Gastroesophageal sphincter (tissue), 4 donors: ENCODE measurements around the gene PBRM1. TPM values are rescaled to one million over a fixed set of nuclear protein-coding genes. Genes with fewer than 3 reads are reported as not detected.

Source experiments
- ATAC-seq: fragments of 150-250 bp; one replicate; pipeline ENCODE4 v1.9.1; 2016; ENCODE audit warnings: mild to moderate bottlenecking, moderate library complexity
- H3K27ac ChIP-seq, 4 donors: fragments of 200-600 bp; sonication (generic) in 3 of 4; 1 replicate in 3 of 4; 2 replicates in 1 of 4; pipeline ENCODE4 v1.5.1; 2016 to 2019
- H3K27me3 ChIP-seq: fragments of 200-600 bp; sonication (generic); one replicate; pipeline ENCODE4 v1.5.1; 2019
- H3K36me3 ChIP-seq, 2 donors: fragments of 200-600 bp; sonication (generic); one replicate each; pipeline ENCODE4 v1.5.1; 2019; ENCODE audit warnings: control low read depth in 1 of 2
- H3K4me1 ChIP-seq, 3 donors: fragments of 200-600 bp; sonication (generic); 1 replicate in 2 of 3; 2 replicates in 1 of 3; pipeline ENCODE4 v1.5.1; 2016 to 2019; ENCODE audit warnings: control low read depth in 2 of 3
- H3K4me3 ChIP-seq, 2 donors: fragments of 200-600 bp; sonication (generic); one replicate each; pipeline ENCODE4 v1.5.1; 2019; ENCODE audit warnings: mild to moderate bottlenecking in 1 of 2, moderate library complexity in 1 of 2
- H3K9me3 ChIP-seq, 3 donors: fragments of 200-600 bp; sonication (generic); one replicate each; pipeline ENCODE4 v1.5.1; 2017 to 2019; ENCODE audit warnings: control low read depth in 2 of 3
- EP300 ChIP-seq: sonication (generic); formaldehyde crosslinking; IDR thresholded peaks from one replicate; pipeline ENCODE4 v1.6.1; 2017; ENCODE audit warnings: antibody characterized with exemption, mild to moderate bottlenecking
- POLR2A ChIP-seq, 2 donors: fragments of 450-650 bp; IDR thresholded peaks; one replicate each; pipeline ENCODE4 v1.6.1; 2017; ENCODE audit warnings: antibody characterized with exemption in 2 of 2, mild to moderate bottlenecking in 2 of 2, moderate library complexity in 1 of 2
- POLR2AphosphoS5 ChIP-seq: sonication (generic); formaldehyde crosslinking; IDR thresholded peaks from one replicate; pipeline ENCODE4 v1.6.1; 2017; ENCODE audit warnings: antibody characterized with exemption
- WGBS, 2 donors: methylation state at CpG; one replicate each; pipeline ENCODE4 v1.1.5; 2018; ENCODE audit warnings: low coverage in 1 of 2; 5-methylcytosine and 5-hydroxymethylcytosine counted together
- total RNA-seq, 4 donors: library from RNA; depleted of rRNA; stranded (reverse); fragments of >200 nt; gene quantifications; one replicate each; pipeline ENCODE4 v1.1.0, GENCODE V29; 2016
- TF ChIP-seq, protein P1 (sequence below), 4 experiments: fragments of 200-600 bp in 2 of 4; fragments of 450-650 bp in 2 of 4; sonication (generic) in 1 of 4; IDR thresholded peaks; one replicate each; pipeline ENCODE4 v1.5.1; 2017 to 2019; ENCODE audit warnings: antibody characterized with exemption in 4 of 4, mild to moderate bottlenecking in 2 of 4, moderate library complexity in 2 of 4

Gene PBRM1
- total RNA-seq, 4 donors from 2014 or later: 73.9 to 105 (median 98.4) TPM

GRCh38 chr3:52516509-52517195 lies 169.1 kb downstream of the PBRM1 start:
- H3K4me1 ChIP-seq: peaks cover 0 to 8% (median 0%) of the 10 kb centered on the region in 3 donors
- H3K4me3 ChIP-seq: no peak overlapping the region
- ATAC-seq: no peak
- H3K27ac ChIP-seq: no peak overlapping the region
- 80% methylated on average over 1 of the region's 19 CpGs; no CpG with 5 or more reads in 1 of the 2 donors for WGBS, 2 donors
- TF ChIP-seq POLR2AphosphoS5: no peak
- no peaks in the 10 kb centered on the region for H3K27me3 ChIP-seq
- H3K36me3 ChIP-seq: peaks cover 0 to 36% of the 10 kb centered on the region in 2 donors
- H3K9me3 ChIP-seq: no peaks in the 10 kb centered on the region

- Histone ChIP-seq H3K36me3 (peaks cover 0 to 29% of the 10 kb centered on the region in 2 donors), H3K9me3 (no peaks in the 10 kb centered on the region), H3K27me3 (no peaks in the 10 kb centered on the region), H3K4me3 (no peak overlapping the region), H3K27ac (no peak overlapping the region), H3K4me1 (peaks cover 0 to 8% (median 0%) of the 10 kb centered on the region in 3 donors)
- no peak for ATAC-seq
- 44 to 100% methylated on average over 2 to 5 of the region's 6 CpGs for WGBS, 2 donors
- TF ChIP-seq EP300 (no peak), POLR2AphosphoS5 (no peak), POLR2A (IDR thresholded peaks at IDR 0.05) (no peak)
- TF ChIP-seq, protein P1, sequence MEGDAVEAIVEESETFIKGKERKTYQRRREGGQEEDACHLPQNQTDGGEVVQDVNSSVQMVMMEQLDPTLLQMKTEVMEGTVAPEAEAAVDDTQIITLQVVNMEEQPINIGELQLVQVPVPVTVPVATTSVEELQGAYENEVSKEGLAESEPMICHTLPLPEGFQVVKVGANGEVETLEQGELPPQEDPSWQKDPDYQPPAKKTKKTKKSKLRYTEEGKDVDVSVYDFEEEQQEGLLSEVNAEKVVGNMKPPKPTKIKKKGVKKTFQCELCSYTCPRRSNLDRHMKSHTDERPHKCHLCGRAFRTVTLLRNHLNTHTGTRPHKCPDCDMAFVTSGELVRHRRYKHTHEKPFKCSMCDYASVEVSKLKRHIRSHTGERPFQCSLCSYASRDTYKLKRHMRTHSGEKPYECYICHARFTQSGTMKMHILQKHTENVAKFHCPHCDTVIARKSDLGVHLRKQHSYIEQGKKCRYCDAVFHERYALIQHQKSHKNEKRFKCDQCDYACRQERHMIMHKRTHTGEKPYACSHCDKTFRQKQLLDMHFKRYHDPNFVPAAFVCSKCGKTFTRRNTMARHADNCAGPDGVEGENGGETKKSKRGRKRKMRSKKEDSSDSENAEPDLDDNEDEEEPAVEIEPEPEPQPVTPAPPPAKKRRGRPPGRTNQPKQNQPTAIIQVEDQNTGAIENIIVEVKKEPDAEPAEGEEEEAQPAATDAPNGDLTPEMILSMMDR (IDR thresholded peaks at IDR 0.05): no peak
Observed at GRCh38 chr3:52515192-52515591, 170.5 kb downstream of the PBRM1 start.

GRCh38 chr3:52514576-52514975 lies 171.1 kb downstream of the PBRM1 start:
- WGBS, 2 donors: 72% methylated on average over 4 of the region's 11 CpGs; no CpG with 5 or more reads in 1 of the 2 donors
- Histone ChIP-seq H3K27ac (no peak overlapping the region), H3K4me1 (peaks cover 0 to 8% (median 0%) of the 10 kb centered on the region in 3 donors), H3K9me3 (no peaks in the 10 kb centered on the region), H3K4me3 (no peak overlapping the region), H3K27me3 (no peaks in the 10 kb centered on the region), H3K36me3 (peaks cover 0 to 28% of the 10 kb centered on the region in 2 donors)
- ATAC-seq: no peak
- TF ChIP-seq, protein P1 (IDR thresholded peaks at IDR 0.05): no peak

GRCh38 chr3:52513281-52513680 lies 172.4 kb downstream of the PBRM1 start:
- peaks cover 0 to 28% of the 10 kb centered on the region in 2 donors for H3K36me3 ChIP-seq
- no peaks in the 10 kb centered on the region for H3K9me3 ChIP-seq
- no CpG with 5 or more reads among the region's 7 CpGs for WGBS, 2 donors
- ATAC-seq: no peak
- no peak overlapping the region for H3K27ac ChIP-seq
- no peak overlapping the region for H3K4me3 ChIP-seq
- no peaks in the 10 kb centered on the region for H3K27me3 ChIP-seq
- no peak for TF ChIP-seq POLR2A (IDR thresholded peaks at IDR 0.05)
- TF ChIP-seq POLR2AphosphoS5: no peak
- TF ChIP-seq, protein P1 (IDR thresholded peaks at IDR 0.05): no peak
- TF ChIP-seq EP300: no peak
- no peaks in the 10 kb centered on the region for H3K4me1 ChIP-seq

DNA sequence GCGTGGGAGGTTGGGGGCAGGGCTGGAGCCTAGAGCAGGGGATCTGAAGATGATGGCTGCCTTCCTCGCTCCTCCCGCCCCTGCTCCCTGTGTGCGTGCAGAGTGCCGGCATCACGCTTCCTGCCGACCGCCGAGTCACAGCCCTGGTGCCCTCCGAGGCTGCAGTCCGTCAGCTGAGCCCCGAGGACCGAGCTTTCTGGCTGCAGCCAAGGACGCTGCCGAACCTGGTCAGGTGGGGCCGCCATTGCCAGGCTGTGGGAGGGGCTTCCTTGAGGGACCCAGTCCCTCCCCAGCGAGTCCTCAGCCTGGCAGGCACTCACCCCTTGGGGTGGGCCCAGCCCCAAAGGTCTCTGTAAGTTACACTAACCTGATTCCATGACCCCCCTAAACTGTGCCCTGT lies 173.0 kb downstream of the PBRM1 start:
- Histone ChIP-seq H3K36me3 (peaks cover 0 to 32% of the 10 kb centered on the region in 2 donors), H3K4me3 (no peak overlapping the region), H3K9me3 (no peaks in the 10 kb centered on the region), H3K27ac (no peak overlapping the region), H3K4me1 (no peaks in the 10 kb centered on the region), H3K27me3 (no peaks in the 10 kb centered on the region)
- no CpG with 5 or more reads among the region's 17 CpGs for WGBS, 2 donors
- no peak for TF ChIP-seq EP300
- no peak for ATAC-seq

DNA sequence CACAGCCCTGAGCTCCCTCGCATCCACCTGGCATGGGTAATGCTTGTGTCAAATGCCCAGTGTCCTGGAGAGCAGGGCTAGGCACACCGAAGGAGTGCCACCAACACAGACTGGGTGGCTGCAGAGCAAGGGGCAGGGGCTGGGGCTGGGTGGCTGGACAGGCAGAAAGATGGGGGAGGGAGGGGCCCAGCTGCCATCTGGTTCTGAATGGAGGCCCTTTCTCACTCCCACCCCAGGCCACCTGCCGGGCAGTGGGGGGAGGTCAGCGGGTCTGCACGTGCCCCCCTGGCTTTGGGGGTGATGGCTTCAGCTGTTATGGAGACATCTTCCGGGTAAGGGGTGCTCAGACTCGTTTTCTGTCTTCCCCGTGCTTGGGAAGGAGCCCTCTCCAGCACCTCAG lies 173.6 kb downstream of the PBRM1 start:
- TF ChIP-seq, protein P1 (IDR thresholded peaks at IDR 0.05): no peak
- TF ChIP-seq POLR2AphosphoS5 (no peak), EP300 (no peak), POLR2A (IDR thresholded peaks at IDR 0.05) (no peak)
- Histone ChIP-seq H3K36me3 (peaks cover 0 to 32% of the 10 kb centered on the region in 2 donors), H3K9me3 (no peaks in the 10 kb centered on the region), H3K27ac (no peak overlapping the region), H3K27me3 (no peaks in the 10 kb centered on the region), H3K4me1 (no peaks in the 10 kb centered on the region), H3K4me3 (no peak overlapping the region)
- 20% methylated on average over 1 of the region's 8 CpGs; no CpG with 5 or more reads in 1 of the 2 donors for WGBS, 2 donors
- no peak for ATAC-seq
